NCI-H1694 (cell line): ENCODE data around the gene MYO5B.
"Not testable (repeated sequence)": the region's sequence is repeated elsewhere in the genome, so short reads cannot be mapped to it uniquely, and the experiment has no call there.

ENCODE experiments used
- DNase-seq: peaks from one replicate; lab custom pipeline; 2025; lab: John Stamatoyannopoulos, UW

The MYO5B gene

DNA sequence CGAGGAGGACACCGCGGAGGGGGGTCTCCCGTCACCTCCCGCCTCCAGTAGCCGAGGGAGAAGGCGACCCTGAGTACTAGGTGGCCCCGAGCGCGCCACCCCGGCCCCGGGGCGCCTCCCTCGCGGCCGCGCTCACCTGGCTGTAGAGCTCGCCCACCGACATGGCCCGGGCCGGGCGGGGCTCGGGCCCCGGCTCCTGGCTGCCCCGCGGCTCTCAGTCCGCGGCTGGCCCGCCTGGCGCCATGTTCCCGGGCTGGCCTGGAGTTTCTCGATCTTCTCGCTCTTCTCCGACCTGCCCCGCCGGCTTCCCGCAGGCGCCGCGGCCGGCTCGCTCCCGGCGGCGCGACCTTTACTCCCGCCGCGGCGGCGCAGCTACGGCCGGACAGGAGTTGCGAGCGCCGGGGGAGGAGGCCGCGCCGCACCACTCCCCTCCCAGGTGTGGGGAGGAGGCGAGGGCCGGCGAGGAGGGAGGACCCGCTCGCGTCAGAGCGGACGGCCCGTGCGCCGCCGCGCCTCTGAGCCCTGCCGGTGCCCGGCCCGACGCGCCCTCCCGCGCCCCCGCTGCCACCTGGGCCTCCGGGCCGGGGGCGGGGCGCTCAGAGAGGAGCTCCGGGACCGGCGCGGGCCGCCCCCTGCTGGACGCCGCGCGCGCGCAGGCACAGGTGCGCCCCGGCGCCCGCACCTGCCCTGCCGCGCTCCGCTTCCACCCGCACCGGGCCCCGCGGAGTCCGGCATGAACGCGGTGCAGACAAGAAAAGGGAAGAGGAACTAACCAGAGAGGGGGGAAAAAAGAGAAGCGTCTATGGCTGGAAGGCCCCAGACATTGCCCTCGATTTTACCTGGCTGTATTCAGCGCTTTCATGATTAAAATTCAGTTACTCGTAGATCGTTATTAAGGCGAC is at the start of gene MYO5B:
MYO5B (minus strand) TSS at position 517 of the 902 bp plus-strand sequence; CDS start at position 163, 354 bp downstream.
- DNase-seq: no peak

GRCh38 chr18:50241768-50242167 is 46.8 kb upstream of the MYO5B start:
- not testable (repeated sequence) for DNase-seq

DNA sequence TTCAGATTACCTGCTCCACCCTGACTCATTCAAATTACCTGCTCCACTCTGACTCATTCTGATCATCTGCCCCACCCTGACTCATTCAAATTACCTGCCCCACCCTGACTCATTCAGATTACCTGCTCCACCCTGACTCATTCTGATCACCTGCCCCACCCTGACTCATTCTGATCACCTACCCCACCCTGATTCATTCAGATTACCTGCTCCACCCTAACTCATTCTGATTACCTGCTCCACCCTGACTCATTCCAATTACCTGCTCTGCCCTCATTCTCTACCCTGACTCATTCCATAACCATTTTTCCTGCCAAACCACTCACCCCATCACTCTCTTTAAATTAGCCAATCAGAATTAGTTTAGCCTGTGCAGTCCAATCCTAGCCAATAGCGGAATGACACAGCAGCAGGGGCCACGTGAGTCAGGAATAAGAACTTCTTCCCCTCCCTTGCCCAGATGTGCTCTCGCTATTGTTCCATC is 45.2 kb upstream of the MYO5B start:
- no peak for DNase-seq

DNA sequence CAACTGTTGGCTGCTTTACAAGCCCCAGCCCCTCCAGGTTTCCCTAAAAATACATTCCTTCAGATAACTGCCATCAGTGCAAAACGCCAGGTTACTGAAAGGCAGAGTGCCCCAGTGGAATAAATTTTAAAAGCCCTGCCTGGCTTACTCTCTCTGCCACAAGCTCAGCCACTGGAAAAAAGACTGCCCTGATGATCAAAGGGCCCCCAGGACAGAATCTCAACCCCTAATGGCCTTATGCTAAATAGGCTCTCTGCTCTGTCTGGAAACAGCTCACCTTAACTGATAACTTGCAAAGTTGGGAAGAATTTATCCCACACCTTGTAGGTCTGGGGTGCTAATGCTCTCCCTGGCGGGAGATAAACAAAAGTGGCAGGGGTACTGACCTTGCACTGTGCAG is 37.5 kb upstream of the MYO5B start:
- no peak for DNase-seq

- no peak for DNase-seq
Observed at GRCh38 chr18:50231621-50232020, 36.7 kb upstream of the MYO5B start.

DNA sequence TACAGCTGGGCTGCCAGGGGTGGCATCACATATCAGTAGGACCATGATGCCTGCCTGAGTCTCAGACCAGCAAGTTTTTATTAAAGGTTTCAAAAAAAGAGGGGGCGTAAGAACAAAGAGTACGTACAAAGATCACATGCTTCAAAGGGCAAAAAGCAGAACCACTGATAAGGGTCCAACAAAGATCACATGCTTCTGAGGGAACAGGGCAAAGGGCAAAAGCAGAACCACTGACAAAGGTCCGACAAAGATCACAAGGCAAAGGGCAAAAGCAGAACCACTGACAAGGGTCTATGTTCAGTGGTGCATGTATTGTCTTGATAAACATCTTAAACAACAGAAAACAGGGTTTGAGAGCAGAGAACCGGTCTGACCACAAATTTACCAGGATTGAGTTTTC is 25.3 kb upstream of the MYO5B start:
- DNase-seq: not testable (repeated sequence)

- peak; percentile 31 for DNase-seq
Observed at GRCh38 chr18:50218432-50219197, 23.7 kb upstream of the MYO5B start.

- no peak for DNase-seq
Observed at GRCh38 chr18:50209311-50209710, 14.4 kb upstream of the MYO5B start.

DNA sequence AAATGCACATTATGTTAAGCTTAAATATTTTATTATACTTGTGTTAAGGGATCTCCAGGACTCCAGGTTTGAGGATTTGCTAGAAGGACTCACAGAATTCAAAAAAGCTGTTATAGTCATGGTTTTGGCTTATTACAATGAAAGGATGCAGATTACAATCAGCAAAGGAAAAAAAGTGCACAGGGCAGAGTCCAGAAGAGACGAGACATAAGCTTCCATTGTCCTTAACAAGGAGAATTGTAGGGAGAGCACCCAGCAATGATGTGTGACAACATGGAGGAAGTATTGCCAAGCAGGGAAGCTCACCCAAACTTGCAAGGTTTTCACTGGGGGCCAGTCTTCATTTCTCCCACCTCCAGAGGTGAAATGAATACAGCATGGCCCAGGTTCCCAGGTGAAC is 12.8 kb upstream of the MYO5B start:
- DNase-seq: no peak

DNA sequence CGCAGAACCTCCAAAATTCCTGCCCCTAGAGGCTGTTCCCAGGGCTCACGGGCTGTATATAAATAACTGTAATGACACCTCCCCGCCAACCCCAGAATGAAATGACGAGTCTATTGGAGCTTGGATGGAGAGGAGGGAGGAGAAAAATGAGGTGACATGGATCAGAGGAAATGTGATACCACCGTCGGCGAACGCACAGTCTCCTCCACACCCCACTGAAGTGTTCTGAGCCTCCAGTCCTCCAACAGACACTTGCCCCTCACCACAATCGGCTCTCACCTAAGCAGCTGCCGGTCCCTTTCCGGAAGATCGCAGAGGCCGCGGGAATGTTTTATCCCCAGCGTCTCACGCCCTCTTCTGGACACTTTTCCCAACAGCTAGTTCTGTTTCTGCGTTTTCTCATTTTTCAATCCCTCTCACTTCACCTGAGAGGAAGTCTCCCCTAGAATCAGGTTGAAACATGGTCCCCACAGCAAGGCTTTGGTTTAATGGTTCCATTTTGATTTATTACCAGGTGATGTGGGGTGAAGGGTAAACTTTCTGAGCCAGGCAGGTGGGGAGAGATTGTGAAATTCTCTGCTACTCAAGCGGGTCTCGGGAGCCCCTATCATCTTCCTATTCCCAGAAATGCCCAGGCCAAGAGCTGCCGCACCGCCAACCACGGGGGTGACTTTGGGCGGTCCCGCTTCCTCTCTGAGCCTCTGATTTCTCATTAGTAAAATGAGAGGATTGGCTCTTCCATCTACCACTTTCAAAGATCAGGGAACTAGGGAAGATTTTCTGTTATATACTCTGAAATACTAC is 9.1 kb upstream of the MYO5B start:
- DNase-seq: peak; percentile 63

DNA sequence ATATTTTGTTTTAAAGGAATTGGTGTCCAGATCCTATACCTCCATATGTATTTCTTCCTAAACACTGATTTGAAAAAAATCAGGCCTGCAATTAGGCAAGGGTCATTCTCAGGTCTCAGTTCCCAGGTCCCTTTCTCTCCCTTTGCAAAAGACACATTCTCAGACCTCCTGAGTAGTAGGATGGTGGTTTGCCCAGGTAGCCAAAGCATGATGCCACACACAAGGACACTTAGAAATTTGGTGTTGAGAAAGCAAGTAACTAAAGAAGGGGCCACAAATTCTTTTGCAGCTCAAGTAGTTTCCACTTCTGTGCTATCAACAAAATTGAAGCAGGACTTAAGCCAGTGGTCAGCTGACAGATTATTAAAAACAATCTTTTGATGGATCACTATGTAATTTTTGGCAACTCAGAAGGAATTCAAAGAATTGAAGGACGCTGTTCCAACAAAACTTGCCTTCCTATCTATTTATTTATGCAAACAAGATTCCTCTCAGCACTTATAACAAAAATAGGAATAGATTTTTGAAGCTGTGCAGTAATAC is 6.6 kb upstream of the MYO5B start:
- no peak for DNase-seq

DNA sequence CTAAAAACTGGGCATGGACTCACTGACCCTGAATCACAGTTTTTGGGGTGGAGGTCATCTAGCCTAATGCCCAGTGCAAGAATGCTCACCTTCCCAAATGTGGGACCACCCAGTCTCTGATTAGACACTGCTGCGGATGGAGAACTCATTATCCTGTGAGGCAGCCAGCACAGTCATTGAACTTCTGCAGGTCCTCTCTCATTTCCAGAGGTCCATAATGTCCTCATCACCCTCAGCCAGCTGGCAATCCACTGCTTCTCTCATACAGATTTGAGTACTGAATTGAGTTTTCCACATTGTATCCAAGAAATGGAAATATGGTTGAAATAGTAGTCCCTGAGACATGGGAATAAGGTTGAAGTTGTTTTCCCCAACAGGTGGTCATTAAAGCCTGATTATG is 5.0 kb upstream of the MYO5B start:
- no peak for DNase-seq

- no peak for DNase-seq
Observed at GRCh38 chr18:50199346-50199855, 4.5 kb upstream of the MYO5B start.

GRCh38 chr18:50196261-50196660 is 1.3 kb upstream of the MYO5B start:
- DNase-seq: no peak

GRCh38 chr18:50195689-50196088 is 742 bp upstream of the MYO5B start:
- no peak for DNase-seq

- DNase-seq: no peak
Observed at GRCh38 chr18:50193796-50194630, 934 bp downstream of the MYO5B start.

GRCh38 chr18:50192995-50193795 is 1.8 kb downstream of the MYO5B start:
- no peak for DNase-seq

DNA sequence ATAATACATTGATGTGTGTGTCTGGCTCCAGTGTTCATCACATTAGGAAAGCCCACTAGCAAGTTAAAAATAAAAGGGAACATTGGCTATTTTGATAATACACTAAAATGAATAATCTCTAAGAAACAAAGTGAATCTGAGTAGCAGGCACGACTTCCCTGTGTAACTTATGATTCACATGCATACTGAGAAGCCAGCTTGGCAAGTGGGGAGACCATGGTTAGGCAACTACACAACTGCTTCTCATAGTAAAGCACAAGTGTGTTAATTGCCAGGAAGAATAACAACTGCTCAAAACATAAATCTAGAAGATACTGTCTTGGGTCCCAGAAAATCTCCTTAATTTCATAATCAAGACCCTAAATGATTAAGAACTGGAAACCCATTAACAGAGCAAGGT is 4.0 kb downstream of the MYO5B start:
- DNase-seq: no peak

- DNase-seq: no peak
Observed at GRCh38 chr18:50190236-50190635, 4.7 kb downstream of the MYO5B start.

- no peak for DNase-seq
Observed at GRCh38 chr18:50189160-50189559, 5.8 kb downstream of the MYO5B start.
